ENCODE data around the gene PRKAG2. TPM values are rescaled to one million over a fixed set of nuclear protein-coding genes. Genes with fewer than 3 reads are reported as not detected.

The PRKAG2 gene
- total and polyA plus RNA-seq, 2 of the 13 experiments (the other 11 are each of a cell fraction or from before 2014, with no cell fraction given), result 0.90 to 1.3 TPM

DNA sequence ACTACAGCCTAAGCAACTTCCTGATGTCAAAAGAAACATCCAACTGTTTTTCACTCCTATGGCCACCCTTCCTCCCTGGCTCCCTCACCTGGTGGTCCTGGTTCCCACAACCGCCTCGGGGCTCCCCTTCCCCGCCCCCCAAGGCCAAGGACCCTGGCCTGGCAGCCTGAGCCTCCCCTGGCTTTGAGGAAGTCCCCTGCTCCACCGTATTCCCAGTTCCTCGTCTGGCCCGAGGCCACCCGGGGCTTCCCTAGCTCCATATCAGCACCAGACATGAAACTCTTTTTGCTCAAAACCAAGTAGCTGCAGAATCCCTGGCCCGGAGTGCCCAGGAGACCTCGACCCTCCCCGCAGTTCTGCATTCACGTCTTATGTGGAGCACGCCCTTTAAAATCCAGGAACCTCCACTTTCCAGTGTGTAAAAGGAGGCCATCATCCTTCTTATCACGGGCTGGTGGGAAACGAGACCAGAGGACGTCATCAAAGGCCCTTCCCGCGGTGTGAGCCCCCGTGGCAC, 82.9 kb downstream of the PRKAG2 start:
- BruUV-seq (replicated peaks), result no TSS peak
- no peak overlapping the region for H3K4me2 ChIP-seq (ENCODE audit: low read depth, low read length)
- no peaks in the 10 kb centered on the region for H3K4me1 ChIP-seq (ENCODE audit: insufficient read depth, low read length)
- H4K20me1 ChIP-seq (ENCODE audit: insufficient read depth, low read length), result no peaks in the 10 kb centered on the region
- no peak overlapping the region for H3K9ac ChIP-seq (ENCODE audit: insufficient read depth, low read depth, low read length)
- no peaks in the 10 kb centered on the region for H3K79me2 ChIP-seq (ENCODE audit: insufficient read depth, low read length)
- ATAC-seq (no peak), DNase-seq (ENCODE audit: low spot score) (no peak), FAIRE-seq (no peak)
- ChIA-PET POLR2A (no interaction called here), CTCF (ENCODE audit: low intra/inter-chr PET ratio, low total read pairs) (no interaction called here)
- H3K27ac ChIP-seq (ENCODE audit: extremely low read length, insufficient read depth, low read length), result no peak overlapping the region
- H2AFZ ChIP-seq (ENCODE audit: low read length), result no peak overlapping the region
- in situ Hi-C loops (cut with HindIII; ENCODE audit: extremely low pct_ligation_motif_present, low pct_unique_long_range_greater_than_20kb), result no loop called here
- peaks cover 4 to 24% of the 10 kb centered on the region in 2 experiments; a peak in 3 of 5 replicates for H3K27me3 ChIP-seq (ENCODE audit: control insufficient read depth in 1 of 2, insufficient read depth in 2 of 2, low read length in 2 of 2)
- 44% methylated on average over 12 of the region's 18 CpGs for WGBS (ENCODE audit: low lambda C conversion rate)
- no peaks in the 10 kb centered on the region for H3K9me3 ChIP-seq (ENCODE audit: low read length)
- no peak overlapping the region for H3K4me3 ChIP-seq (replicated peaks in 1 of 3; ENCODE audit: insufficient read depth in 1 of 3, low read depth in 2 of 3, low read length in 3 of 3)
- no peaks in the 10 kb centered on the region for H3K36me3 ChIP-seq (replicated peaks in 1 of 2; ENCODE audit: control insufficient read depth in 1 of 2, insufficient read depth in 2 of 2, low read length in 2 of 2)
- intact Hi-C loops (cut with micrococcal nuclease; ENCODE audit: unreplicated experiment), result no loop called here
- TF ChIP-seq, protein P1, sequence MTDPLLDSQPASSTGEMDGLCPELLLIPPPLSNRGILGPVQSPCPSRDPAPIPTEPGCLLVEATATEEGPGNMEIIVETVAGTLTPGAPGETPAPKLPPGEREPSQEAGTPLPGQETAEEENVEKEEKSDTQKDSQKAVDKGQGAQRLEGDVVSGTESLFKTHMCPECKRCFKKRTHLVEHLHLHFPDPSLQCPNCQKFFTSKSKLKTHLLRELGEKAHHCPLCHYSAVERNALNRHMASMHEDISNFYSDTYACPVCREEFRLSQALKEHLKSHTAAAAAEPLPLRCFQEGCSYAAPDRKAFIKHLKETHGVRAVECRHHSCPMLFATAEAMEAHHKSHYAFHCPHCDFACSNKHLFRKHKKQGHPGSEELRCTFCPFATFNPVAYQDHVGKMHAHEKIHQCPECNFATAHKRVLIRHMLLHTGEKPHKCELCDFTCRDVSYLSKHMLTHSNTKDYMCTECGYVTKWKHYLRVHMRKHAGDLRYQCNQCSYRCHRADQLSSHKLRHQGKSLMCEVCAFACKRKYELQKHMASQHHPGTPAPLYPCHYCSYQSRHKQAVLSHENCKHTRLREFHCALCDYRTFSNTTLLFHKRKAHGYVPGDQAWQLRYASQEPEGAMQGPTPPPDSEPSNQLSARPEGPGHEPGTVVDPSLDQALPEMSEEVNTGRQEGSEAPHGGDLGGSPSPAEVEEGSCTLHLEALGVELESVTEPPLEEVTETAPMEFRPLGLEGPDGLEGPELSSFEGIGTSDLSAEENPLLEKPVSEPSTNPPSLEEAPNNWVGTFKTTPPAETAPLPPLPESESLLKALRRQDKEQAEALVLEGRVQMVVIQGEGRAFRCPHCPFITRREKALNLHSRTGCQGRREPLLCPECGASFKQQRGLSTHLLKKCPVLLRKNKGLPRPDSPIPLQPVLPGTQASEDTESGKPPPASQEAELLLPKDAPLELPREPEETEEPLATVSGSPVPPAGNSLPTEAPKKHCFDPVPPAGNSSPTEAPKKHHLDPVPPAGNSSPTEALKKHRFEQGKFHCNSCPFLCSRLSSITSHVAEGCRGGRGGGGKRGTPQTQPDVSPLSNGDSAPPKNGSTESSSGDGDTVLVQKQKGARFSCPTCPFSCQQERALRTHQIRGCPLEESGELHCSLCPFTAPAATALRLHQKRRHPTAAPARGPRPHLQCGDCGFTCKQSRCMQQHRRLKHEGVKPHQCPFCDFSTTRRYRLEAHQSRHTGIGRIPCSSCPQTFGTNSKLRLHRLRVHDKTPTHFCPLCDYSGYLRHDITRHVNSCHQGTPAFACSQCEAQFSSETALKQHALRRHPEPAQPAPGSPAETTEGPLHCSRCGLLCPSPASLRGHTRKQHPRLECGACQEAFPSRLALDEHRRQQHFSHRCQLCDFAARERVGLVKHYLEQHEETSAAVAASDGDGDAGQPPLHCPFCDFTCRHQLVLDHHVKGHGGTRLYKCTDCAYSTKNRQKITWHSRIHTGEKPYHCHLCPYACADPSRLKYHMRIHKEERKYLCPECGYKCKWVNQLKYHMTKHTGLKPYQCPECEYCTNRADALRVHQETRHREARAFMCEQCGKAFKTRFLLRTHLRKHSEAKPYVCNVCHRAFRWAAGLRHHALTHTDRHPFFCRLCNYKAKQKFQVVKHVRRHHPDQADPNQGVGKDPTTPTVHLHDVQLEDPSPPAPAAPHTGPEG (CRISPR knock-in tag; IDR thresholded peaks at IDR 0.05), result no peak
- TF ChIP-seq ZNF292 (CRISPR knock-in tag; IDR thresholded peaks at IDR 0.05; ENCODE audit: borderline replicate concordance, low read depth) (no peak), DR1 (CRISPR knock-in tag; IDR thresholded peaks at IDR 0.05) (no peak), ZNF274 (CRISPR knock-in tag; IDR thresholded peaks at IDR 0.05) (no peak)
- TF ChIP-seq, protein P2, sequence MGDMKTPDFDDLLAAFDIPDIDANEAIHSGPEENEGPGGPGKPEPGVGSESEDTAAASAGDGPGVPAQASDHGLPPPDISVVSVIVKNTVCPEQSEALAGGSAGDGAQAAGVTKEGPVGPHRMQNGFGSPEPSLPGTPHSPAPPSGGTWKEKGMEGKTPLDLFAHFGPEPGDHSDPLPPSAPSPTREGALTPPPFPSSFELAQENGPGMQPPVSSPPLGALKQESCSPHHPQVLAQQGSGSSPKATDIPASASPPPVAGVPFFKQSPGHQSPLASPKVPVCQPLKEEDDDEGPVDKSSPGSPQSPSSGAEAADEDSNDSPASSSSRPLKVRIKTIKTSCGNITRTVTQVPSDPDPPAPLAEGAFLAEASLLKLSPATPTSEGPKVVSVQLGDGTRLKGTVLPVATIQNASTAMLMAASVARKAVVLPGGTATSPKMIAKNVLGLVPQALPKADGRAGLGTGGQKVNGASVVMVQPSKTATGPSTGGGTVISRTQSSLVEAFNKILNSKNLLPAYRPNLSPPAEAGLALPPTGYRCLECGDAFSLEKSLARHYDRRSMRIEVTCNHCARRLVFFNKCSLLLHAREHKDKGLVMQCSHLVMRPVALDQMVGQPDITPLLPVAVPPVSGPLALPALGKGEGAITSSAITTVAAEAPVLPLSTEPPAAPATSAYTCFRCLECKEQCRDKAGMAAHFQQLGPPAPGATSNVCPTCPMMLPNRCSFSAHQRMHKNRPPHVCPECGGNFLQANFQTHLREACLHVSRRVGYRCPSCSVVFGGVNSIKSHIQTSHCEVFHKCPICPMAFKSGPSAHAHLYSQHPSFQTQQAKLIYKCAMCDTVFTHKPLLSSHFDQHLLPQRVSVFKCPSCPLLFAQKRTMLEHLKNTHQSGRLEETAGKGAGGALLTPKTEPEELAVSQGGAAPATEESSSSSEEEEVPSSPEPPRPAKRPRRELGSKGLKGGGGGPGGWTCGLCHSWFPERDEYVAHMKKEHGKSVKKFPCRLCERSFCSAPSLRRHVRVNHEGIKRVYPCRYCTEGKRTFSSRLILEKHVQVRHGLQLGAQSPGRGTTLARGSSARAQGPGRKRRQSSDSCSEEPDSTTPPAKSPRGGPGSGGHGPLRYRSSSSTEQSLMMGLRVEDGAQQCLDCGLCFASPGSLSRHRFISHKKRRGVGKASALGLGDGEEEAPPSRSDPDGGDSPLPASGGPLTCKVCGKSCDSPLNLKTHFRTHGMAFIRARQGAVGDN (CRISPR knock-in tag; IDR thresholded peaks at IDR 0.05), result peak; percentile 3; the same call in 1 of the 2 replicates
- TF ChIP-seq, protein P3, sequence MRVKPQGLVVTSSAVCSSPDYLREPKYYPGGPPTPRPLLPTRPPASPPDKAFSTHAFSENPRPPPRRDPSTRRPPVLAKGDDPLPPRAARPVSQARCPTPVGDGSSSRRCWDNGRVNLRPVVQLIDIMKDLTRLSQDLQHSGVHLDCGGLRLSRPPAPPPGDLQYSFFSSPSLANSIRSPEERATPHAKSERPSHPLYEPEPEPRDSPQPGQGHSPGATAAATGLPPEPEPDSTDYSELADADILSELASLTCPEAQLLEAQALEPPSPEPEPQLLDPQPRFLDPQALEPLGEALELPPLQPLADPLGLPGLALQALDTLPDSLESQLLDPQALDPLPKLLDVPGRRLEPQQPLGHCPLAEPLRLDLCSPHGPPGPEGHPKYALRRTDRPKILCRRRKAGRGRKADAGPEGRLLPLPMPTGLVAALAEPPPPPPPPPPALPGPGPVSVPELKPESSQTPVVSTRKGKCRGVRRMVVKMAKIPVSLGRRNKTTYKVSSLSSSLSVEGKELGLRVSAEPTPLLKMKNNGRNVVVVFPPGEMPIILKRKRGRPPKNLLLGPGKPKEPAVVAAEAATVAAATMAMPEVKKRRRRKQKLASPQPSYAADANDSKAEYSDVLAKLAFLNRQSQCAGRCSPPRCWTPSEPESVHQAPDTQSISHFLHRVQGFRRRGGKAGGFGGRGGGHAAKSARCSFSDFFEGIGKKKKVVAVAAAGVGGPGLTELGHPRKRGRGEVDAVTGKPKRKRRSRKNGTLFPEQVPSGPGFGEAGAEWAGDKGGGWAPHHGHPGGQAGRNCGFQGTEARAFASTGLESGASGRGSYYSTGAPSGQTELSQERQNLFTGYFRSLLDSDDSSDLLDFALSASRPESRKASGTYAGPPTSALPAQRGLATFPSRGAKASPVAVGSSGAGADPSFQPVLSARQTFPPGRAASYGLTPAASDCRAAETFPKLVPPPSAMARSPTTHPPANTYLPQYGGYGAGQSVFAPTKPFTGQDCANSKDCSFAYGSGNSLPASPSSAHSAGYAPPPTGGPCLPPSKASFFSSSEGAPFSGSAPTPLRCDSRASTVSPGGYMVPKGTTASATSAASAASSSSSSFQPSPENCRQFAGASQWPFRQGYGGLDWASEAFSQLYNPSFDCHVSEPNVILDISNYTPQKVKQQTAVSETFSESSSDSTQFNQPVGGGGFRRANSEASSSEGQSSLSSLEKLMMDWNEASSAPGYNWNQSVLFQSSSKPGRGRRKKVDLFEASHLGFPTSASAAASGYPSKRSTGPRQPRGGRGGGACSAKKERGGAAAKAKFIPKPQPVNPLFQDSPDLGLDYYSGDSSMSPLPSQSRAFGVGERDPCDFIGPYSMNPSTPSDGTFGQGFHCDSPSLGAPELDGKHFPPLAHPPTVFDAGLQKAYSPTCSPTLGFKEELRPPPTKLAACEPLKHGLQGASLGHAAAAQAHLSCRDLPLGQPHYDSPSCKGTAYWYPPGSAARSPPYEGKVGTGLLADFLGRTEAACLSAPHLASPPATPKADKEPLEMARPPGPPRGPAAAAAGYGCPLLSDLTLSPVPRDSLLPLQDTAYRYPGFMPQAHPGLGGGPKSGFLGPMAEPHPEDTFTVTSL (CRISPR knock-in tag; IDR thresholded peaks at IDR 0.05; ENCODE audit: borderline replicate concordance), result no peak
